IMR-90 (cell line): ENCODE data around the gene AFDN. TPM values are rescaled to one million over a fixed set of nuclear protein-coding genes. Genes with fewer than 3 reads are reported as not detected.

Experiments
- ATAC-seq: fragments of 200-7000 bp; cut with Tn5 transposase; 2 replicates; pipeline ENCODE4 v1.9.1; 2020; ENCODE audit warnings: low read depth, mild to moderate bottlenecking, moderate library complexity
- BruUV-seq: library from RNA; stranded (reverse); fragments of 400-500 nt; replicated peaks from 2 replicates; lab custom pipeline; 2021; lab: Mats Ljungman, UMichigan
- CTCF ChIA-PET: fragments of 300-600 bp; formaldehyde crosslinking; extraction: SDS; loops from one replicate; lab custom pipeline; 2021; ENCODE audit warnings: antibody characterized with exemption; lab: Yijun Ruan, JAX
- POLR2A ChIA-PET: fragments of 300-600 bp; sonication (Branson Sonifier 250); formaldehyde crosslinking; loops from one replicate; lab custom pipeline; 2022; ENCODE audit warnings: antibody characterized with exemption; ENCODE audit not compliant: unreplicated experiment; lab: Charles Lee
- DNase-seq: peaks from one replicate; pipeline ENCODE4 v3.0.0; 2013
- H2AFZ ChIP-seq: replicated peaks from 2 replicates; pipeline ENCODE3; 2013; ENCODE audit warnings: low read length, mild to moderate bottlenecking; ENCODE audit not compliant: poor library complexity
- H2AK5ac ChIP-seq: 2 replicates; pipeline ENCODE4 v1.6.1; 2013; ENCODE audit warnings: low read depth, low read length, inconsistent platforms
- H2AK9ac ChIP-seq: replicated peaks from 2 replicates; pipeline ENCODE3; 2013; ENCODE audit warnings: mild to moderate bottlenecking, low read depth, low read length, moderate library complexity; ENCODE audit not compliant: poor library complexity
- H2BK120ac ChIP-seq: 2 replicates; pipeline ENCODE4 v1.6.1; 2013; ENCODE audit warnings: low read depth, low read length, inconsistent platforms
- H2BK15ac ChIP-seq: 3 replicates; pipeline ENCODE4 v1.6.1; 2013; ENCODE audit warnings: low read depth, low read length, inconsistent platforms
- H2BK20ac ChIP-seq: 2 replicates; pipeline ENCODE4 v1.6.1; 2013; ENCODE audit warnings: low read depth, mild to moderate bottlenecking, inconsistent platforms, low read length, moderate library complexity
- H2BK5ac ChIP-seq: 2 replicates; pipeline ENCODE4 v1.6.1; 2013; ENCODE audit warnings: mild to moderate bottlenecking, low read depth, low read length, inconsistent platforms; ENCODE audit not compliant: poor library complexity, severe bottlenecking
- H3K14ac ChIP-seq: replicated peaks from 2 replicates; pipeline ENCODE4 v1.6.1; 2013; ENCODE audit warnings: low read depth, low read length, inconsistent platforms
- H3K18ac ChIP-seq: 2 replicates; pipeline ENCODE4 v1.6.1; 2013; ENCODE audit warnings: low read depth, low read length, control low read depth
- H3K23ac ChIP-seq: 2 replicates; pipeline ENCODE4 v1.6.1; 2013; ENCODE audit warnings: low read depth, low read length, inconsistent platforms
- H3K27ac ChIP-seq: 2 replicates; pipeline ENCODE4 v1.5.1; 2013; ENCODE audit warnings: mild to moderate bottlenecking, control low read depth, low read length; ENCODE audit not compliant: insufficient read depth
- H3K27me3 ChIP-seq: 2 replicates; pipeline ENCODE4 v1.6.1; 2013; ENCODE audit warnings: low read length; ENCODE audit not compliant: control insufficient read depth, insufficient read depth
- H3K36me3 ChIP-seq: 2 replicates; pipeline ENCODE4 v1.6.1; 2013; ENCODE audit warnings: low read length, mixed read lengths; ENCODE audit not compliant: control insufficient read depth, insufficient read depth
- H3K4ac ChIP-seq: 2 replicates; pipeline ENCODE4 v1.6.1; 2013; ENCODE audit warnings: low read depth, low read length, inconsistent platforms
- H3K4me1 ChIP-seq: 2 replicates; pipeline ENCODE4 v1.6.1; 2013; ENCODE audit warnings: low read length, mixed read lengths; ENCODE audit not compliant: control insufficient read depth, insufficient read depth
- H3K4me2 ChIP-seq: 2 replicates; pipeline ENCODE4 v1.6.1; 2013; ENCODE audit warnings: low read depth, mild to moderate bottlenecking, control low read depth, low read length, moderate library complexity
- H3K4me3 ChIP-seq: 2 replicates; pipeline ENCODE4 v1.5.1; 2013; ENCODE audit warnings: low read depth, mild to moderate bottlenecking, control low read depth, low read length, moderate library complexity; ENCODE audit not compliant: insufficient read depth
- H3K56ac ChIP-seq: 2 replicates; pipeline ENCODE4 v1.6.1; 2013; ENCODE audit warnings: low read length, inconsistent platforms; ENCODE audit not compliant: insufficient read depth; ENCODE audit errors: extremely low read depth
- H3K79me1 ChIP-seq, 2 experiments: 2 replicates each; pipeline ENCODE4 v1.6.1; 2013; ENCODE audit warnings: low read length in 2 of 2, inconsistent platforms in 1 of 2, low read depth in 1 of 2
- H3K9ac ChIP-seq: 2 replicates; pipeline ENCODE4 v1.6.1; 2013; ENCODE audit warnings: low read depth, low read length, control low read depth
- H3K9me1 ChIP-seq: 2 replicates; pipeline ENCODE4 v1.6.1; 2013; ENCODE audit warnings: low read length, inconsistent platforms; ENCODE audit not compliant: insufficient read depth
- H3K9me3 ChIP-seq: 2 replicates; pipeline ENCODE4 v1.6.1; 2013; ENCODE audit warnings: low read length; ENCODE audit not compliant: control insufficient read depth, insufficient read depth
- H4K20me1 ChIP-seq: 2 replicates; pipeline ENCODE4 v1.6.1; 2013; ENCODE audit warnings: low read length, inconsistent platforms; ENCODE audit not compliant: insufficient read depth
- H4K5ac ChIP-seq: 2 replicates; pipeline ENCODE4 v1.6.1; 2013; ENCODE audit warnings: mild to moderate bottlenecking, low read depth, low read length, control low read depth
- H4K8ac ChIP-seq, 2 experiments: 2 replicates each; pipeline ENCODE4 v1.6.1; 2013; ENCODE audit warnings: low read depth in 2 of 2, low read length in 2 of 2, control low read depth in 1 of 2, inconsistent platforms in 1 of 2
- H4K91ac ChIP-seq: 2 replicates; pipeline ENCODE4 v1.6.1; 2013; ENCODE audit warnings: low read depth, low read length, inconsistent platforms; ENCODE audit not compliant: insufficient read depth
- BHLHE40 ChIP-seq: fragments of 150-350 bp; IDR thresholded peaks from 2 replicates; pipeline ENCODE4 v1.6.1; 2016; ENCODE audit warnings: mild to moderate bottlenecking, low read depth, low read length
- CEBPB ChIP-seq: IDR thresholded peaks from 2 replicates; pipeline ENCODE4 v1.6.1; 2012; ENCODE audit warnings: low read depth, low read length, improper control_type of control experiment
- CHD1 ChIP-seq: IDR thresholded peaks from 2 replicates; pipeline ENCODE4 v1.6.1; 2012; ENCODE audit warnings: low read depth, low read length, improper control_type of control experiment
- CTCF ChIP-seq: conservative IDR thresholded peaks from 2 replicates; pipeline ENCODE4 v1.5.1; 2012; ENCODE audit warnings: mild to moderate bottlenecking, low read depth, low read length, improper control_type of control experiment
- ELK1 ChIP-seq: fragments of 150-350 bp; IDR thresholded peaks from 2 replicates; pipeline ENCODE4 v1.6.1; 2016; ENCODE audit warnings: low read depth, mild to moderate bottlenecking, low read length, moderate library complexity, borderline replicate concordance
- FOS ChIP-seq: fragments of 150-350 bp; IDR thresholded peaks from 2 replicates; pipeline ENCODE4 v1.6.1; 2016; ENCODE audit warnings: low read depth, low read length
- MAFK ChIP-seq: IDR thresholded peaks from 2 replicates; pipeline ENCODE4 v1.6.1; 2012; ENCODE audit warnings: low read depth, low read length, improper control_type of control experiment
- MAZ ChIP-seq: IDR thresholded peaks from 2 replicates; pipeline ENCODE4 v1.6.1; 2012; ENCODE audit warnings: low read depth, mild to moderate bottlenecking, low read length, improper control_type of control experiment, moderate library complexity, borderline replicate concordance
- MXI1 ChIP-seq: IDR thresholded peaks from 2 replicates; pipeline ENCODE4 v1.6.1; 2012; ENCODE audit warnings: low read depth, mild to moderate bottlenecking, low read length, moderate library complexity, borderline replicate concordance
- NFE2L2 ChIP-seq: fragments of 150-350 bp; IDR thresholded peaks from 2 replicates; pipeline ENCODE4 v1.6.1; 2016; ENCODE audit warnings: low read depth, mild to moderate bottlenecking, low read length
- POLR2A ChIP-seq: IDR thresholded peaks from 2 replicates; pipeline ENCODE4 v1.6.1; 2012; ENCODE audit warnings: mild to moderate bottlenecking, low read depth, low read length
- RAD21 ChIP-seq: IDR thresholded peaks from 2 replicates; pipeline ENCODE4 v1.6.1; 2012; ENCODE audit warnings: low read length, improper control_type of control experiment
- RCOR1 ChIP-seq: IDR thresholded peaks from 2 replicates; pipeline ENCODE4 v1.6.1; 2012; ENCODE audit warnings: mild to moderate bottlenecking, low read length, improper control_type of control experiment; ENCODE audit not compliant: insufficient replicate concordance
- RFX5 ChIP-seq: IDR thresholded peaks from 2 replicates; pipeline ENCODE4 v1.8.0; 2012; ENCODE audit warnings: low read depth, mild to moderate bottlenecking, low read length, moderate library complexity
- SMC3 ChIP-seq: fragments of 150-350 bp; IDR thresholded peaks from 2 replicates; pipeline ENCODE4 v1.6.1; 2016; ENCODE audit warnings: low read depth, mild to moderate bottlenecking, antibody characterized with exemption, low read length, moderate library complexity
- USF2 ChIP-seq: fragments of 150-350 bp; IDR thresholded peaks from 2 replicates; pipeline ENCODE4 v1.6.1; 2017; ENCODE audit warnings: mild to moderate bottlenecking, antibody characterized with exemption, low read length, low read depth
- WGBS, 2 experiments: methylation state at CpG; one replicate each; pipeline versions ENCODE4 v1.1.5 to v1.1.7; 2013; ENCODE audit warnings: missing lambda C conversion rate in 2 of 2; ENCODE audit not compliant: insufficient read length in 1 of 2; ENCODE audit errors: extremely low coverage in 2 of 2; 5-methylcytosine and 5-hydroxymethylcytosine counted together
- dilution Hi-C: fragments of 300-500 bp; cut with HindIII; formaldehyde crosslinking; loops from one replicate; pipeline ENCODE4 v1.14.3; 2018; ENCODE audit warnings: low sequenced_read_pairs; ENCODE audit not compliant: unreplicated experiment
- in situ Hi-C: fragments of 300-500 bp; cut with MboI; formaldehyde crosslinking; loops from 3 replicates; pipeline ENCODE4 v1.14.3; 2019; ENCODE audit warnings: low sequenced_read_pairs, inconsistent platforms, mixed read lengths
- intact Hi-C: fragments of 100-400 bp; cut with micrococcal nuclease; formaldehyde crosslinking; loops from 2 replicates; pipeline ENCODE4 v1.10.0; 2022
- polyA plus RNA-seq, 3 experiments: library from polyadenylated mRNA; depleted of rRNA; stranded (reverse); fragments of >200 nt; gene quantifications; 2 replicates each; pipeline ENCODE4 v1.2.3, GENCODE V29; 2012; ENCODE audit warnings: low replicate concordance in 1 of 3
- total RNA-seq: library from RNA; depleted of rRNA; stranded (reverse); fragments of >200 nt; gene quantifications from 2 replicates; pipeline ENCODE4 v1.2.3, GENCODE V29; 2012

The AFDN gene
- total and polyA plus RNA-seq, 2 of the 4 experiments (the other 2 are of a cell fraction), result 11.6 to 20.8 TPM

- Histone ChIP-seq H3K9me3 (no peaks in the 10 kb centered on the region), H2AK5ac (no peak overlapping the region), H3K9me1 (no peaks in the 10 kb centered on the region; the same call in 1 of the 2 replicates), H3K14ac (no peak overlapping the region), H3K27me3 (no peaks in the 10 kb centered on the region), H2AK9ac (no peak overlapping the region), H2BK15ac (no peak overlapping the region), H3K79me1 (peaks cover 0 to 4% of the 10 kb centered on the region in 2 experiments; a peak in 1 of 4 replicates), H3K56ac (no peak overlapping the region), H3K4me1 (no peaks in the 10 kb centered on the region), H3K9ac (no peak overlapping the region), H3K4me3 (no peak overlapping the region), H3K4ac (no peak overlapping the region), H4K20me1 (no peaks in the 10 kb centered on the region), H2AFZ (no peak overlapping the region), H3K27ac (no peak overlapping the region), H3K23ac (no peak overlapping the region), H3K36me3 (peaks cover 18% of the 10 kb centered on the region), H4K8ac (no peak overlapping the region), H4K5ac (no peak overlapping the region), H4K91ac (no peak overlapping the region), H3K18ac (no peak overlapping the region), H2BK20ac (no peak overlapping the region), H2BK5ac (no peak overlapping the region), H3K4me2 (no peak overlapping the region), H2BK120ac (no peak overlapping the region)
- no peak for TF ChIP-seq MAFK
- no peak for TF ChIP-seq RFX5
- TF ChIP-seq CEBPB, result no peak
- no peak for TF ChIP-seq CHD1
- no peak for TF ChIP-seq NFE2L2
- TF ChIP-seq MXI1, result no peak
- no peak for TF ChIP-seq RAD21
- TF ChIP-seq MAZ, result no peak
- no peak for TF ChIP-seq BHLHE40
- TF ChIP-seq ELK1, result no peak
- TF ChIP-seq POLR2A, result no peak
- no peak for TF ChIP-seq FOS
- TF ChIP-seq CTCF, result no peak
- TF ChIP-seq RCOR1, result no peak
- no peak for TF ChIP-seq USF2
- TF ChIP-seq SMC3, result no peak
- no CpG with 5 or more reads among the region's 8 CpGs for WGBS, 2 experiments
- DNase-seq, result no peak
- in situ Hi-C loops (no loop called here), dilution Hi-C loops (no loop called here), intact Hi-C loops (no loop called here)
- no TSS peak for BruUV-seq
- POLR2A ChIA-PET, result no interaction called here
- CTCF ChIA-PET, result no interaction called here
- no peak for ATAC-seq
Observed at GRCh38 chr6:167966540-167966905, 139.8 kb downstream of the AFDN start.
